ENCODE measurements around the gene METTL21A. TPM values are rescaled to one million over a fixed set of nuclear protein-coding genes. Genes with fewer than 3 reads are reported as not detected.

METTL21A gene
- total and polyA plus RNA-seq, 2 of the 13 experiments (the other 11 are each of a cell fraction or from before 2014, with no cell fraction given): 42.4 to 61.2 TPM

DNA sequence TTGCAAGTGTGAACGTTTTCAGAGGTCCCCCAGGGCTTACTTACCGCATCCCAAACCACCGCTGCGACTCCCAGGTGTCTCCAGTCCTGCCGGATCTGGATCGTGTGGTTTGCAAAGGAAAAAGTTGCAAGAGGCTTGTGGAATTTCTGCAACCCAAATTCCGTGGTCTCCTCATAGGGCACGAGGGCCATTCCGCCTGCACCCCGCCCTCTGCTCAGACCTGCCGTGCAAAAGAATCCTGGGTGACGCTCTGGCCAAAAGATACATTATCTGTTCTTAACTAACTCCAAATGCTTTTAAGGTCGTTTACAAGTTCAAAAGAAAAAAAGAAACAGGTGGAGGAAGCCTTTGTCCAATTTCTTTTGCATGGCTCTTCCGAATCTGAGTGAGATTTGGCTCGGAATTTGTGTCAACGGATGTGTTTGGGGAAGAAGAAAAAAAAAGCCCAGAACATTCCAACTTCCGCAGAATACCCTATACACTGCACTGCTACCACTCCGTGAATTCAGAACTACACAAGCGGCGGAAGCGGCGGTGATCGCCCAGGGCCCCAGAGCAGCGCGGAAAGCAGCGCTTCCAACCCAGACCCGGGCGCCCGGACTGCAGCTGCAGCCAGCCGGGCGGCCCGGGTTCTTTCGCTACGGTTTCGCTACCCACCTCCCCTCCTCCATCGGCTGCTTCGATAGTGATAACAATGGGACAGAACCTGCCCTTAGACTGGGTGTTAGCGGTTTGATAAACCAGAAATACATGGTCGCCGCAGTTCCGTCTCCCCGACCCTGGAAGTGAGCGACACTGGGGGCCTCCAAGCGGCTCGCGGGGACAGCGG is 795 bp downstream of the METTL21A start (continued):
- TF ChIP-seq, protein P1, sequence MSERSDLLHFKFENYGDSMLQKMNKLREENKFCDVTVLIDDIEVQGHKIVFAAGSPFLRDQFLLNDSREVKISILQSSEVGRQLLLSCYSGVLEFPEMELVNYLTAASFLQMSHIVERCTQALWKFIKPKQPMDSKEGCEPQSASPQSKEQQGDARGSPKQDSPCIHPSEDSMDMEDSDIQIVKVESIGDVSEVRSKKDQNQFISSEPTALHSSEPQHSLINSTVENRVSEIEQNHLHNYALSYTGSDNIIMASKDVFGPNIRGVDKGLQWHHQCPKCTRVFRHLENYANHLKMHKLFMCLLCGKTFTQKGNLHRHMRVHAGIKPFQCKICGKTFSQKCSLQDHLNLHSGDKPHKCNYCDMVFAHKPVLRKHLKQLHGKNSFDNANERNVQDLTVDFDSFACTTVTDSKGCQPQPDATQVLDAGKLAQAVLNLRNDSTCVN (CRISPR knock-in tag; IDR thresholded peaks at IDR 0.05; ENCODE audit: borderline replicate concordance): 0 out of 2 replicates have a peak, but pooled peaks have one; percentile 1
- no peak for TF ChIP-seq IRF2 (CRISPR knock-in tag; IDR thresholded peaks at IDR 0.05)
- TF ChIP-seq HNRNPK (IDR thresholded peaks at IDR 0.05; ENCODE audit: low read depth, low read length, poor library complexity, severe bottlenecking): no peak
- no peak for TF ChIP-seq HMG20A (CRISPR knock-in tag; IDR thresholded peaks at IDR 0.05; ENCODE audit: borderline replicate concordance)
- TF ChIP-seq, protein P2, sequence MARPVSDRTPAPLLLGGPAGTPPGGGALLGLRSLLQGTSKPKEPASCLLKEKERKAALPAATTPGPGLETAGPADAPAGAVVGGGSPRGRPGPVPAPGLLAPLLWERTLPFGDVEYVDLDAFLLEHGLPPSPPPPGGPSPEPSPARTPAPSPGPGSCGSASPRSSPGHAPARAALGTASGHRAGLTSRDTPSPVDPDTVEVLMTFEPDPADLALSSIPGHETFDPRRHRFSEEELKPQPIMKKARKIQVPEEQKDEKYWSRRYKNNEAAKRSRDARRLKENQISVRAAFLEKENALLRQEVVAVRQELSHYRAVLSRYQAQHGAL (CRISPR knock-in tag; IDR thresholded peaks at IDR 0.05; ENCODE audit: not compliant biosample characterization): no peak
- TF ChIP-seq ZNF878 (CRISPR knock-in tag; IDR thresholded peaks at IDR 0.05): no peak; the same call in 1 of the 2 replicates
- no peak; the same call in 1 of the 2 replicates for TF ChIP-seq ZNF451 (CRISPR knock-in tag; IDR thresholded peaks at IDR 0.05)
- no peak for TF ChIP-seq GATA4 (IDR thresholded peaks at IDR 0.05; ENCODE audit: borderline replicate concordance, low read depth)
- TF ChIP-seq, protein P3, sequence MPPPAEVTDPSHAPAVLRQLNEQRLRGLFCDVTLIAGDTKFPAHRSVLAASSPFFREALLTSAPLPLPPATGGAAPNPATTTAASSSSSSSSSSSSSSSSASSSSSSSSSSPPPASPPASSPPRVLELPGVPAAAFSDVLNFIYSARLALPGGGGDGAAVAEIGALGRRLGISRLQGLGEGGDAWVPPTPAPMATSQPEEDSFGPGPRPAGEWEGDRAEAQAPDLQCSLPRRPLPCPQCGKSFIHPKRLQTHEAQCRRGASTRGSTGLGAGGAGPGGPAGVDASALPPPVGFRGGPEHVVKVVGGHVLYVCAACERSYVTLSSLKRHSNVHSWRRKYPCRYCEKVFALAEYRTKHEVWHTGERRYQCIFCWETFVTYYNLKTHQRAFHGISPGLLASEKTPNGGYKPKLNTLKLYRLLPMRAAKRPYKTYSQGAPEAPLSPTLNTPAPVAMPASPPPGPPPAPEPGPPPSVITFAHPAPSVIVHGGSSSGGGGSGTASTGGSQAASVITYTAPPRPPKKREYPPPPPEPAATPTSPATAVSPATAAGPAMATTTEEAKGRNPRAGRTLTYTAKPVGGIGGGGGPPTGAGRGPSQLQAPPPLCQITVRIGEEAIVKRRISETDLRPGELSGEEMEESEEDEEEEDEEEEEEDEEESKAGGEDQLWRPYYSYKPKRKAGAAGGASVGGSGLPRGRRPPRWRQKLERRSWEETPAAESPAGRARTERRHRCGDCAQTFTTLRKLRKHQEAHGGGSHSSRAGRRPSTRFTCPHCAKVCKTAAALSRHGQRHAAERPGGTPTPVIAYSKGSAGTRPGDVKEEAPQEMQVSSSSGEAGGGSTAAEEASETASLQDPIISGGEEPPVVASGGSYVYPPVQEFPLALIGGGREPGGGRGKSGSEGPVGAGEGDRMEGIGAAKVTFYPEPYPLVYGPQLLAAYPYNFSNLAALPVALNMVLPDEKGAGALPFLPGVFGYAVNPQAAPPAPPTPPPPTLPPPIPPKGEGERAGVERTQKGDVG (CRISPR knock-in tag; IDR thresholded peaks at IDR 0.05; ENCODE audit: borderline replicate concordance): peak; percentile 32; the same call in 1 of the 2 replicates
- TF ChIP-seq ZBTB38 (CRISPR knock-in tag; IDR thresholded peaks at IDR 0.05): no peak
- TF ChIP-seq THAP11 (CRISPR knock-in tag; IDR thresholded peaks at IDR 0.05): 0 out of 2 replicates have a peak, but pooled peaks have one; percentile 52
- TF ChIP-seq MED1 (CRISPR knock-in tag; IDR thresholded peaks at IDR 0.05): peak; percentile 11; the same call in 1 of the 2 replicates
- 0 out of 2 replicates have a peak, but pooled peaks have one; percentile 10 for TF ChIP-seq ZBTB20 (CRISPR knock-in tag; IDR thresholded peaks at IDR 0.05; ENCODE audit: borderline replicate concordance, low read depth)
- no peak for TF ChIP-seq ZBTB8A (CRISPR knock-in tag; IDR thresholded peaks at IDR 0.05; ENCODE audit: borderline replicate concordance, low read depth)
- TF ChIP-seq SAP130 (CRISPR knock-in tag; IDR thresholded peaks at IDR 0.05; ENCODE audit: low read depth): peak; percentile 56
- no peak for TF ChIP-seq LCORL (IDR thresholded peaks at IDR 0.05)
- peak; percentile 64 for TF ChIP-seq LCORL (CRISPR knock-in tag; IDR thresholded peaks at IDR 0.05)
- peak; percentile 52; the same call in 1 of the 2 replicates for TF ChIP-seq ZNF672 (CRISPR knock-in tag; IDR thresholded peaks at IDR 0.05)
- no peak for TF ChIP-seq POGZ (CRISPR knock-in tag; IDR thresholded peaks at IDR 0.05)
- TF ChIP-seq NR2F6 (IDR thresholded peaks at IDR 0.05): no peak
- TF ChIP-seq NR2F6 (CRISPR knock-in tag; IDR thresholded peaks at IDR 0.05): no peak
- TF ChIP-seq ZFP36L1 (CRISPR knock-in tag; IDR thresholded peaks at IDR 0.05): no peak; the same call in 1 of the 2 replicates
- TF ChIP-seq RBFOX2 (IDR thresholded peaks at IDR 0.05; ENCODE audit: low read depth, low read length): 0 out of 2 replicates have a peak, but pooled peaks have one; percentile 17
- TF ChIP-seq PHB2 (IDR thresholded peaks at IDR 0.05; ENCODE audit: partially characterized antibody): no peak
- no peak for TF ChIP-seq MEIS2 (CRISPR knock-in tag; IDR thresholded peaks at IDR 0.05)

All from HepG2 (cell line).